Endothelial cell of hepatic sinusoid (primary cell): ENCODE measurements around the gene GATAD2B.
"Not testable (repeated sequence)": the region's sequence is repeated elsewhere in the genome, so short reads cannot be mapped to it uniquely, and the experiment has no call there.

Experiments
- in situ Hi-C: cut with HindIII; loops from 2 replicates; pipeline ENCODE4 v1.10.0; 2017; ENCODE audit warnings: low sequenced_read_pairs

Gene GATAD2B

GRCh38 chr1:153845158-153845557, 77.6 kb downstream of the GATAD2B start:
- in situ Hi-C loops, result no loop called here

GRCh38 chr1:153844349-153844748, 78.4 kb downstream of the GATAD2B start:
- in situ Hi-C loops, result not testable (repeated sequence)

DNA sequence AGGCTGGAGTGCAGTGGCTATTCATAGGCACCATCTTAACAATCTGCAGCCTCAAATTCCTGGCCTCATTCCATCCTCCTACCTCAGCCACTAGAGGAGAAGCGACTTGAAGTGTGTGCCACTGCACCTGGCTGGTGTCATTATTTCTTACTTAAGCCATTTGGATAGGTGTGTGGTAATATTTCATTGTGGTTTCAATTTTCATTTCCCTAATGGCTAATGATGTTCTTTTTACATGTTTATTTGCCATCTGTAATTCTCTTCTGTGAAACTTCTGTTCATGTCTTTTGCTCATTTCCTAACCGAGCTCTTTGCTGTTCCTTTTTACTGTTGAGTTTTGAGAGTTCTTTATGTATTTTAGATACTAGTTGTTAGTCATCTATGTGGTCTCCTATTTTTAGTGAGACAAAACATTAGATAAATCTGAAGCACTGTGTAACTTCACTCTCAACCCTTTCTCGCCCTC, 80.7 kb downstream of the GATAD2B start:
- in situ Hi-C loops, result no loop called here

DNA sequence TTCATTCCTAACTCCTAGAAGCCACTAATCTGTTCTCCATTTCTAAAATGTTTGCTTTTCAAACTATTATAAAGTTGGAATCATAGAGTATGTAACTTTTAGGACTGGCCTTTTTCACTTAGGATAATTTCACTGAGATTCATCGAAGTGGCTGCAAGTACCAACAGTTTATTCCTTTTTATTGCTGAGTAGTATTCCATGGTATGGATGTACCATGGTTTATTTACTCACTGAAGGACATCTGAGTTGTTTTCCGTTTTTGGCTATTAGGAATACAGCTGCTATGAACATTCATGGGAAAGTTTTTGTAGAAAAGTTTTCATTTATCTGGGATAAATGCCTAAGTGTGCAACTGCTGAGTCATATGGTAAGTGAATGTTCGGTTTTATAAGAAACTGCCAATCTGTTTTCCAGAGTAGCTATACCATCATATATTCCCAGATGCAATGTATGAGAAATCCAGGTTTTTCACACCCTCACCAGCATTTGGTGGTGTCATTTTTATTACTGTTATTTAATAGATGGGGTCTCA, 81.2 kb downstream of the GATAD2B start:
- in situ Hi-C loops, result no loop called here

- in situ Hi-C loops, result not testable (repeated sequence)
These were observed 82.0 kb downstream of the GATAD2B start for GRCh38 chr1:153840774-153841173.

- in situ Hi-C loops, result not testable (repeated sequence)
These were observed 88.8 kb downstream of the GATAD2B start for GRCh38 chr1:153833968-153834367.

- in situ Hi-C loops, result no loop called here
These were observed 89.6 kb downstream of the GATAD2B start for GRCh38 chr1:153833171-153833570.

GRCh38 chr1:153832293-153832692, 90.5 kb downstream of the GATAD2B start:
- in situ Hi-C loops, result no loop called here

DNA sequence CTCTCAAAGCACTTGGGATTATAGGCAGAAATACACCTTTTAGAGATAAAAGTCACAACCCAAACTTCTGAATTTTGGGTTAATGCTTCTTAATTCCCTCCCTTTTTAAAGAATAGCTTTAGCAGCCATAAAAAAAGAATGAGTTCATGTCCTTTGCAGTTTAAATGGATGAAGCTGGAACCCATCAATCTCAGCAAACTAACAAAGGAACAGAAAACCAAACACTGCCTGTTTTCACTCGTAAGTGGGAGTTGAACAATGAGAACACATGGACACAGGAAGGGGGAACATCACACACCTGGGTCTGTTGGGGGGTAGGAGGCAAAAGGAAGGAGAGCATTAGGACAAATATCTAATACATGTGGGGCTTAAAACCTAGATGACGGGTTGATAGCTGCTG, 91.7 kb downstream of the GATAD2B start:
- in situ Hi-C loops, result no loop called here

DNA sequence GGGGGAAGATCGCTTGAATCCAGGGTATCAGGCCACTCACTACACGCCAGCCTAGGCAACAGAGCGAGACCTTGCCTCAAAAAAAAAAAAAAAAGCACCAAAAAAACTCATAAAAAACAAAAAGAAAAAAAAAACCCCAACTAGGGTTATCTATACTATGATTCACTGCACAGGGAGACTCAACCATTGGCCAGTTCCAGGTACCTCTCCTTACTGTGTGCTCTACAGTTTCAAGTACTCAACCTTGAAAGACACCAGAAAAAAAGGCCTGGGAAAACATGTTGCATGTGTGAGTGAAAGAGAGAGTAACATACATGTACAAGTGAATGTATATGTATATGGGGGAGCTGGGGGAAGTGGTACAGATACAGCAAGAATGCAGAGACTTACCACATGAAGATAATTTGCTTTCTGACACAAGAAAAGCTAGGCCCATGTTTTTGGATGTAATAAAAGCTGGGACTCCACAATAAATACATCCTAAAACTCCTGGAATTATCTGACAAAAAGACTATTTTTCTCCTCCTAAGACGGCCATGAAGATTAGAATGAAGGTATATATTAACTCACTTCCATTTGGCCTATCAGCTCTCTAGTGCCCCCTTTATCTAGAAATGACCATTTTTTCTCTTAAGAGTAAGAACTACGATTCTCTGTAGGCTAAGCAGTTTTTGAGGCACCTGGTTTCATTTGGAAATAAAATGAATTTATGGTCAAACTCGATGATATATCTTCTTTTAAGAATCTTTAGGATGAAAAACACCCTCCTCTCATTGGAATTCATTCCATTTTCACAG, 95.4 kb downstream of the GATAD2B start:
- in situ Hi-C loops, result no loop called here

DNA sequence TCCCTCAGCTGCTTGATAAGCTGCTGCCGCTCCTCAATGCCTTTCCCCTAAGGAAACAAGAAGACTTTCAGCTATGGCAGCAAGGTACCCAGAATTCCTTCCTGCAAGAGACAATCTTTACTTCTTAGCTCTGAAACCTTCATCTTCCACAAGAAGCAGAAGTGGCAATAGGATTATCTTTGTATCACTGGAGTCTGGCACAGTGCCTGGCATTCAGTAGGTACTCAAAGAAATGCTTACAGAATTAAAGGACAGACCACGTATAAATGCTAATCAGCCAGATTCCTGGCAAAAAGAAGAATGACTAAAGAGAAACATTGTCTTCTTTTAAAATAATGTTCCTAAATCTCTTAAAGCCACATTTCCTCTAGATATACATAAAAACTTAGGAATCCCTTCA, 103.9 kb downstream of the GATAD2B start:
- in situ Hi-C loops, result loop anchor here (5.0 kb wide), 2 partner anchors 33 to 68 kb away; no protein-coding TSS in a partner anchor

DNA sequence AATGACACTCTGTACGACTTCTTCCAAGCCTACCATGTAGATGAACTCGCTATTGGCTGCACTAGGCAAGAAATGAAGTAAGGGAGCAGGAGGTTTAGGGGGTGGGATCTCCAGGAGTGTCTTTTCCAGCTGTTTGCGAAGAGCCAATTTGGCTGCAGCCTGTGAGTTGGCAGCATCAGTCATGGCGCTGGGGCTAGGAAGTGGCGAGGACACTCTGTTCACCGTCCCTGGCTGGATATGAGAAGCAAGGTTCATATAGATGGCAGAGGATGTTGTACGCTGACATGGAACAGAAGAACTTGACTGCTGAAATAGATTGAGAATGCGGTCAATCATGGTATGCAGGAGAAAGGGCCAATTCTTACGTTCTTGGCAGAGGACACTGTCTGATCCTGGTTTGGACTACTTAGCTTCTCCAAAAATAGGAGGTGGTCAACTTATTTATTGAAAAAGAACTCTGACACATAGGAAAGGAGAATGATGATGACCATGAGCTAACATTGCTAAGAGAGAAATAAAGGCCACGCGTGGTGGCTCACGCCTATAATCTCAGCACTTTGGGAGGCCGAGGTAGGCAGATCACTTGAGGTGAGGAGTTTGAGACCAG, 106.4 kb downstream of the GATAD2B start:
- in situ Hi-C loops, result loop anchor here (5.0 kb wide), 2 partner anchors 36 to 71 kb away; no protein-coding TSS in a partner anchor

GRCh38 chr1:153805886-153806719, 116.7 kb downstream of the GATAD2B start:
- in situ Hi-C loops, result no loop called here

DNA sequence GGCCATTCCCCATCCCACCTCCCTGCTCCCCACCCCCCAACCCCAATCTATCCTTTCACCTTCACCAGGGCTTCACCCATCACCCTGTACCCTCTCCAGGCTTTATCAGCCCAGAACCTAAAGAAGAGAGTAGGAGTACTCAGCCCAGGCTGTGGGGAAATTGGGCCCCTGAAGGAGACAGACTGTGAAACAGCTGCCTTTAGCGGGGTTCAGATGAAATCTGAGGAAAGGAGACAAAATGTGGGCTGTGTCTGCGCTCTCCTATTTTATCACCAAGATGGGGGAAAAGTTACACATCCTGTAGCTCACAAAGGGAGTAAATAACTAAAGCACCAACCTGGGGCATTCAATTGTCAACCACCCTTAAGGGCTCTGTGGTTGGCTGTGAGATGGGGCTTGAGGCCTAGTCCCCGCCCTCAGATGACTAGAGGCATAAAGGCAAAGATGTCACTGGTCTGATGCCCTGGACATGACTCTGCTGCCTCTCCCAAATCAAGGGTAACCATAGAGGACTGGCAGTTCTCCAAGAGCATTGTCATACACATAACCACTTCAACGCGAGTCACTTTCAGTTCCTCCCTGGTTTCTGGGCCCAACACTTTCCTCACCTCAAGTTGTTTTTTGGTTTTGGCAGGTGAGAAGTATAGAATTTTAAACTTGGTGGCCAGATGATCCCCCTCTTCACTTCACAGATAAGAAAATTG, 117.6 kb downstream of the GATAD2B start:
- in situ Hi-C loops, result no loop called here

GRCh38 chr1:153804112-153804511, 118.7 kb downstream of the GATAD2B start:
- in situ Hi-C loops, result no loop called here

- in situ Hi-C loops, result no loop called here
These were observed 119.2 kb downstream of the GATAD2B start for GRCh38 chr1:153803470-153804056.

DNA sequence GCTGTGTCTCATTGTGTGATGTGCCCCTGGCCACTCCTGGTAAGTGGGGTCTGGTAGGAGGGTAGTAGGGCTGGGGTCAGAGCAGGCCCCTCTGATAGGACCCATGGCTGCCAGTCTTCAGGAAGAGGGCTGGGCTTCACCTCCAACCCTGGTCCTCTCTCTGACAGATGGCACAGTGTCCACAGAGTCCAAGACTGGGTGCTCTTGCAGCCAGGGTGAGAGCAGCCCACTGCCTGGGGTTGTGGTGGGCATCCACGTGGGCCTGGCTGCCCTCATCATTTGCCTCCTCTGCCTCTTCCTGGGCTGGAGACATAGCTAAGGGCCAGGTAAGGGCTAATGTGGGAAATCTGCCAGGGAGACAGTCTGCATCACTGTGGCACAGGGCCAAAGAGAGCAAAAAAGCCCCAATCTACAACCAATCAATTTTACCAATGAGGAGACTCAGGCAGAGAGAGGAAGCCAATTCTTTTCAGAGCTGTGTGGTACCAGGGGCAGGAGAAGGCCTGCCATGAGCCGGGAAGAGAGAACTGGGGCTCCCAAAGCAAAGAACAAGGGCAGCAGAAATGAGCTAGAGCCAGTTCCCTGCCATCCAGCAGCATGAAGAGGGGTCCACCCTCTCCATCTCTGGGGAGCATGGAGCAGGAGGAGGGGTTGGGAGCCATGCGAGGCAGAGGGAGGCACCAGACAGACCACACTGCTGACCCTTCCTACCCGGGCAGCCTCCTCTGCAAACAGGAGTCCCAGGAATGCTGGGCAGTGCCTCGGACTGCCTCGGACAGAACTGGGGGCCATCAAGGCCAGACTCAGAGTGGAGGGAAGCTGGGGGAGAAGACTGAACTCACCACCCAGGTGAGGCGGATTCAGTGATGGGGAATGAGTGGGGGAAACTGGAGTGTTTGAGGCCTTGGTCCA, 120.7 kb downstream of the GATAD2B start:
- in situ Hi-C loops, result no loop called here

DNA sequence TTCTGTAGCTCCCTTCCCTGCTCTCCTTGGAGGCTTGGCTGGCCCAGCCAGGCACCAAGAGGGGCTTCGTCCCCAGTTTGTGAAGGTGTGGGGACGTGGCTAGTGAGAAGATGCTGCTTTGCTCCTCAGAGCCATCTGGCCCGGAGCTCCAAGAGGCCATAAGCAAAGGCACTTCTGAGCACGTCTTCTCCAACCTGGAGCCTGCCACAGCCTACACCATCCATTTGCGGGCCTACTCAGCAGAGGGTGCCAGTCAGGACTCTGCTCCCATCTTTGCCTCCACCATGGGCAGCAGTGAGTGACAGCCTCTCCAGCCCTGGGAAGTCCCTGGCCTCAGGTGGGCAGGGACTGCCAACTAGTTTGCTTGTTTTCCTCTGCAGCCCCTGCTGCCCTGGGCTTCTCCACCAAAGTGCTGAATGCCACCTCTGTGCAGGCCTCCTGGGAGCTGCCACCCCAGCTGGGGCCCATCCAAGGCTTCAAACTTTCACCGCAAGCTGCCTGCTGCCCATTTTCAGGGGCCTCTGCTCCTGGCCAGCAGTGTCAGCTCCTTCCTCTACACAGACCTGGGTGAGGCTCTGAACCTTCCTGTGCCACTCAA, 121.6 kb downstream of the GATAD2B start:
- in situ Hi-C loops, result no loop called here

DNA sequence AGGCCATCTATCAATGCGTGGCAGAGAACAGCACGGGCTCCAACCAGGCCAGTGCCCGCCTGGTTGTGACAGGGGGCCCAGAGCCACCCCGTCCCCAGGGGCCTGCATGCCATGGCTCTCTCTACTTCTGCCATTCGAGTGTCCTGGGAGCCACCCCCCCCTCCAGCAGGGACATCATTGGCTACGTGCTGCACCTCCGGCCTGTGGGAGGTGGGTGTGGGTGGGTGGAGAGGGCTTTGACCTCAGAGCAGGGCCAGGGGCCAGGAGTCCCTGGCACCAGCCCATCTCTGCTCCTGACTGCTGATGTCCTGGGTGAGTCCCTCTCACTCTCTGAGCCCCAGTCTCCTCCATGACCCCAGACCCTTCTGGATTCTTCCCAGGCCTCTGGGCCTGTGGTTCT, 122.3 kb downstream of the GATAD2B start:
- in situ Hi-C loops, result no loop called here
